EH (cell line): ENCODE measurements around the gene FLYWCH2.

Experiments
- DNase-seq: peaks from one replicate; pipeline ENCODE4 v3.0.0-alpha.2; 2015; ENCODE audit warnings: low read depth

The FLYWCH2 gene

DNA sequence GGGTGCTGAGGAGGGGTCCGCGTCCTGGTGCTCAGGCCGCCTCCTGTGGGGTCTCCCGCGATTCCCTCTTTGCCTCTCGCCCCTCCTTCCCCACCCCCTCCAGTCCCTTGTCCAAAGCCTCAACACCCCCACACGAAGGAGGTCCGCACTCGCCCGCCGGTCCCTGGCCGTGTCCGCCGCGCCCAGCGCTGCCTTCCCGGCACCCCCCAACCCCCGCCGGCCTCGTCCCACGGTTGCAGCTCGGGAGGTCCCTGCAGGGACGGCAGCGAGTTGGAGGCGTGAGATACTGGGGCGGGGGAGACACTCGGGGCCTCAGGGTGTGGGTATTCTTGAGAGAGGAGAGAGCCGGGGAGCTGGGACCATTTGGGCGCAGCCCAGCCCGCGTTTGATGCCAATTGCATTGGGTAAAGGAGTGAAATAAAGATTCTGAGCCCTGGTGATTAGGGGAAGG lies 468 bp downstream of the FLYWCH2 start:
- peak; percentile 28 for DNase-seq

DNA sequence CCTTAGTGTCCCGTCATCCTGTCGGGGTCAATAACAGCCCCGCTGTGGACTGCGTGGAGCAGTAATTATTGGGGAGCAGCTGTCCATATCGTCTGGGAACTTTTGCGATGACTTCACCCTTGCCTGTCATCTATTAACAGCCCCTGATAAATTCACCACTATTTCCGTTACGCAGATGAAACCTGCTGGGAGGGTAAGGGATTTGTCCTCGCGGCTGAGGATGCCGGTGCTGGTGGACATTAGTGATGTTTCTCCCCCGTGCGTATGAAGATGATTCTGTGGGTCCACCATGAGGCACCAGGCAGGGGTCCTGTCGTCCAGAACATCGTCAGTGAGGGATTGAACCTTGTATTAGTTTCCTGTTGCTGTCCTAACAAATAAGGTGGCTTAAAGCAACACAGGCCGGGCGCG lies 1.0 kb downstream of the FLYWCH2 start:
- peak; percentile 11 for DNase-seq

GRCh38 chr16:2894231-2894630 lies 11.2 kb downstream of the FLYWCH2 start:
- DNase-seq: no peak

- DNase-seq: peak; percentile 55
Measured at GRCh38 chr16:2895813-2896212, 12.8 kb downstream of the FLYWCH2 start.

- no peak for DNase-seq
Measured at GRCh38 chr16:2896480-2897010, 13.5 kb downstream of the FLYWCH2 start.

DNA sequence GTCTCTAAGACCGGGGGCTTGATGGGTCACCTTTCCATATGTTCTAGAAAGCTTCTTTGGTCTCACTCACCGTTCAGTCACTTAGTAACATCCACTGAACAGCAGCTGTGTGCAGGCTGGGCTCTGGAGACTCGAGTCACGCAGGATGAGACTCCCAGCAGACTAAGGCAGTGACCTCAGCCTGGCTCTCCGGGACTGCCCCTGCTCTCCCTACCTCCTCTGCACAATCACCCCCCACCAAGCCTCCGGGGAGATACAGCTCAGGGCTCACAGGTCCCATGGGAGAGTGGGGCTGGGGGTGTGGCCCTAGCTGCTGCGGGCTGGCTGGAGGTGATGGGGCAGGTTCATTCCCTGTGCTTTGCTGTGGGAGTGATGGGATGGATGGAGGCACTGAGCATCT lies 14.1 kb downstream of the FLYWCH2 start:
- DNase-seq: no peak

DNA sequence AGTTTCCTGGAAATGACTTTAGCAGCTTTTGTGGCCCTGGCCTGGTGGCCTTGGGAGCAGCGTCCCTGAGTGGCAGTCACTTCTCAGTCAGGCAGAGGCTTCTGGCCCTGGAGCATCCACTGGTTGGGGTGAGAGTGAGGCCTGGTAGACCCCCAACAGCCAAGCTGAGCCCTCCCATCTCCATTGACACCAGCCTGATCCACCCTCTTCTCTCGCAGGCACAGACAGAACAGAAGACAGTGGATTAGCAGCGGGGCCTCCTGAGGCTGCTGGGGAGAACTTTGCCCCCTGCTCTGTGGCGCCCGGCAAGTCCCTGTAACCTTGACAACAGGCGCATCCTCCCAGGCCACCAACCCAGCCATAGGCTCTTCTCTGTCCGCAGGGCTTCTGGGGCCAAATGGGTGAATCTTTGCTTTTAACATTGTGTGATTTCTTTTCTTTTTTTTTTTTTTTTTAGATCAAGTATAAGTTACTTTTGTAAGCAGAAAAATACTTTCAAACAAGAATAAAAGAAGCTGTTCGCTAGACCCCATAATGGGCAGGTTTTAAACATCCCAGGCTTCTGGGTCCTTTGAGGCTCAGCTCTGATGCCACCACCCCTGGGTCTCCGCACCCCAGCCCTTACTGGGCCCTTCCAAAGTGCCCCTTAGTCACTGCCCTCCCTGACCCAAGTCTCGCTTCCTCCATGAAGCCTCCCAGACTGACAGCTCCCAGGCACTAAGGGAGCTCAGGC lies 16.0 kb downstream of the FLYWCH2 start:
- no peak for DNase-seq

DNA sequence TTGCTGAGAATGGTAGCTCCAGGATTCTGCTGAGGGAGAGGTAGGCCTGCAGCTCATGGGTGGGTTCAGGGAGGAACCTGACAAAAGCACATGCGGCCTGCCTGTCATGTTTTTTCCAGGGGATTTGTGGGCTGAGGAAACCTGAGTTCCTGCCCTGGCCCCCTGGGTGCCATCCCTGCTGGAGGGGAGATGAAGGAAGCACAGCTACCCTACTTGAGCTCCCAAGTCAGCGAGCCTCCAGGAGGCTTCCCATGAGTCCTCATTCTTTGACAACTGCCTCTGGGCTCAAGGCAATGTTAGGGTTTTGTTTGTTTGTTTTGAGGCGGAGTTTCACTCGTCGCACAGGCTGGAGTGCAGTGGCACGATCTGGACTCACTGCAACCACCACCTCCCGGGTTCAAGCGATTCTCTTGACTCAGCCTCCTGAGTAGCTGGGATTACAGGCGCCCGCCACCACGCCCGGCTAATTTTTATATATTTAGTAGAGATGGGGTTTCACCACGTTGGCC lies 16.6 kb downstream of the FLYWCH2 start:
- DNase-seq: no peak

DNA sequence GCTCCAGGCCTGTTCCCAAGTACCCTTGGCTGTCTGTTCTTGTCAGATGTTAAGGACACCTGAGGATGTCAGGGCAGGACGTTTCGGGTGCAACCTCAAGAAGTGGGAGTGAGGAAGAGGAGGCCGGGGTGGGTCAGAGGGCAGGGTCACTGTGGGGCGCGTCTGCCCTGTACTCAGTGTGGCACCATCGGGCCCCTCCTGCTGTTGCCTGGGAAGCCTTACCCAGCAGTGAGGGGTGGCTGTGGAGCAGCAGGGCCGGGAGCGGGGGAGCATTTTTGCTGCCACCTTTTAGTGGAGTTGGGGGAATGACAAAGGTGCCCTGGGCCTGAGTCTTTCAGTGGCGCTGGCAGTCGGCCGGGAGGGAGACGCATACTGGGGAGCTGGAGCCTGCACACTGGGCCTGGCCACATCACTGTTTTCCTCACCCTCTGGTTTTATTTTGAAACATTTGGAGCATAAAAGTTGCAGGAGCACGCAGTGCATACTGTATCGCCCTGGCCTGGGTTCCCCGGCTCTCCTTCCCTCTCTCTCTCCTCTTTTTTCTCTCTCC lies 17.6 kb downstream of the FLYWCH2 start:
- no peak for DNase-seq

- no peak for DNase-seq
Measured at GRCh38 chr16:2902337-2903130, 19.5 kb downstream of the FLYWCH2 start.

DNA sequence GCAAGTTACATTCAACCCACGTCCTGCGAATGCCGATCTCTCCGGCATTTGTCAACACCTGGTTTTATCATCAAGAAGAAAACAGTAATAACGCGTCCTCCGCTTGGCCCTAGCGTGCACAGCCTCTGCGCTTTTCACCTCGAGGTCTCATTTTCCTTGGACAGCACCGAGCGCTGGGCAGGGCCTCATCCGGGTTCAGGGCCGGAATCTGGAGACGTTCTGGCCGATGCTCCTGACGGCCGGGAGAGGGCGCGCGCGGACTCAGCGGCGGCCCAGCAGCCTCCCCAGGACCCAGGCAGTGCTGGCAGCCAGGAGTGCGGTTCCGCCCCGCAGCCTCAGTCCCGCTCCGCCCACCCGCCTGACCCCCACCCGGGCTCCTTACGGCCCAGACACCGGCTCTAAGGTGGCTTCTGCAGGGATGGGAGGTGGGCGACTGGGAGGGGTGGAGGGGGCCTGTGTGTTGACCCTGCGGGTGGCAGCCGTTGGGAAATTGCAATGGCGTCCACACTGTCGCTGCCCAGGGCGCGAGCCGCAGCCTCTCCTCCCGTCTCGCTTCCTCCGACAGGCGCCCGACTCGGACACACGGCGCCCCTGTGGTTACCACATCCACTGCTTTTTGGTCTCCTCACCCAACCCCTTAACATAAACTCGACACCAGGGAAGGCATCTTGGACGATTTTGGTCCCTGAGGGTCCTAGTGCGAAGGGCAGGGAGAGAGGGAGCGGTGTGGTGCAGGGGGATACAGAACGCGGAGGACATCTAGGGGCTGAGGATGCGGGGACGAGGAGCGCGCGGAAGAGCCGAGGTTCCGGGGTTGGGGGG lies 21.3 kb downstream of the FLYWCH2 start:
- peak; percentile 88 for DNase-seq

DNA sequence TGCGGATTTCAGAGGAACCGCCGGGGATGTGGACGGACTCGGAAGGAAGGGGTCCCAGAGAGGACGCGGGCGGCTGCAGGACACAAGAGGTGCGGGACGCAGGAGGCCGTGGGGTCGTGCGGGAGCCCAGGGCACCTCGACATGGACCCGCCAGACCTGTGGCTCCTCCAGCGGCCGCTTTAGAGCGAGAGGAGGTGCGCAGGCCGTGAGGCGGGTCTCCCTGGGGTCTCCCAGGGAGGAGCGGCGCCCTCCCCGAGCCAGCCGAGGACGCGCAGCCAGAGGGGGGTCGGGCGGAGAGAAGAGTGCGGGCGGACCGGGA lies 21.9 kb downstream of the FLYWCH2 start:
- DNase-seq: no peak

GRCh38 chr16:2905241-2905987 lies 22.4 kb downstream of the FLYWCH2 start:
- DNase-seq: peak; percentile 100

GRCh38 chr16:2905988-2906387 lies 23.0 kb downstream of the FLYWCH2 start:
- no peak for DNase-seq

DNA sequence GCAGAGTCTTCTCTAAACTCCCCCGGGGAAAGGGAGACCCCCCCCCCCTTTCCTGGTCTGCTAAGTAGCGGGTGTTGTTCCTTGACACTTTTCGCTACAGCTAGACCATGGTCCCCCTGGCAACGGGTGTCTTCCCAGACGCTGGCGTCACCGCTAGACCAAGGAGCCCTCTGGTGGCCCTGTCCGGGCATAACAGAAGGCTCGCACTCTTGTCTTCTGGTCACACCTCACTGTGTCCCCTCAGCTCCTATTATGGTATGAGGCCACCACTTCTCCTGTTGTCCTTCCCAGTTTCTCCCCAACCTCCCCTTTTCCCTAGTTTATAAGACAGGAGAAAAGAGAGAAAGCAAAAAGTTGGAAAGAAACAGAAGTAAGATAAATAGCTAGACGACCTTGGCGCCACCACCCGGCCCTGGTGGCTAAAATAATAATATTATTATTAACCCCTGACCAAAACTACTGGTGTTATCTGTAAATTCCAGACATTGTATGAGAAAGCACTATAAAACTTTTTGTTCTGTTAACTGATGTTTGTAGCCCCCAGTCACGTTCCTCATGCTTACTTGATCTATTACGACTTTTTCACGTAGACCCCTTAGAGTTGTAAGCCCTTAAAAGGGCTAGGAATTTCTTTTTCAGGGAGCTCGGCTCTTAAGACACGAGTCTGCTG lies 24.2 kb downstream of the FLYWCH2 start:
- peak; percentile 64 for DNase-seq

DNA sequence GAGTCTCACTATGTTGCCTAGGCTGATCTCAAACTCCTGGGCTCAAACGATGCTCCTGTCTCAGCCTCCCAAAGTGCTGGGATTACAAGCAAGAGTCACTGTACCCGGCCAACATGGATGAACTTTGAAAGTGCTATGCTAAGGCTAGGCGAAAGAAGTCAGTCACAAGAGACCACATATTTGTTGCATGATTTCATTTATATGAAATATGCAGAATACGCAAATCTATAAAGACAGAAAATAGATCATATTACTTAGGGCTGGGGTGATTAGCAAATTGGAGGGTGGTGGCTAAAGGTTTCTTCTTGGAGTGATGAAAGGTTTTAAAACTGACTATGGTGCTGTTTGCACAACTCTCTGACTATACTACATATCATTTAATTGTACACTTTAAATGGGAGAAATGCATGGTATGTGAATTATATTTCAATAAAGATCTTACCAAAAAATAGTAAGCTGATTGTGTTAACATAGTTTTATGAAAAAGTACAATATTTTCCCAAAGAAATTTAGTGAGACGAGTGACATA lies 27.5 kb downstream of the FLYWCH2 start:
- DNase-seq: peak; percentile 15

- peak; percentile 97 for DNase-seq
Measured at GRCh38 chr16:2911638-2912329, 28.8 kb downstream of the FLYWCH2 start, which contains the start of gene FLYWCH1. Gene FLYWCH1 (plus strand): TSS chr16:2911931. CDS start chr16:2929686, 17,755 bp downstream.

DNA sequence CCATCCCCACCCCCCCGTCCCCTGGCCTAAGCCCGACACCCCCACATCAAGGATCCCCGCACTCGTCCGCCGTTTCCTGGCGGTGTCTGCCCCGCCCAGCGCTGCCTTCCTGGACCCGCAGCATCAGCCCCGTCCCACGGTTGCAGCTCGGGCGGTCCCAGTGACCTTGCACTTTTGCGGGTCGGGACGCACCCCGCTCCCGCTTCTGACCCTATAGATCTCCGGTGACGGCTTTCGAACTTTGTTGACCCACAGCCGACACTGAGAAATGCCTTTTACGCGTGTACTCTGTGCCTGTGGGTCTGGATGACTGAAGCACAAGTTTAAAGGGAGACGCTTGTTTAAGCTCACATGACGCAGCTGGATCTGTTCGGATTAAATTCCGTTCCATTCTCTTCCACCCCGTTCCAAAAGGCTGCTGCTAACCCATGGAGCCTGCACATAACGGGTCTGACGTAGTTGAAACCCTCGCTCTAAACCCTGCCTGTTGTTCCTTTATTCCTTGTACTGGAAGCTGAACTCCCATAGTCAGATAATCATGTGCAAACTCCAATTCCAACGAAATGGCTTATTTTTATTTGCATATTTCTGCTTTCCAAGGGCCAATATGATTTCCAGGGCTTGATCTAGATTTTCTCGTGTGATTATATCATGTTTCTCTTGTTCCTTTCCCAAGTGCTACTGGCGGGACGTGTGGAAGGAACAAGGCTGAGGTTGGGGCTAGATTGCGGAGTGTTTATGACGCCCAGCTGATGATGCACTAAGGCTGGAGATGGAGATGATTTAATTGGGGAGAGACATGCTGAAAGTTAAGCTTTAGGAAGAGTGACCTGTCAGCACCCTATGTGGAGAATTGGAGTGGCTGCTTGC lies 29.6 kb downstream of the FLYWCH2 start:
- DNase-seq: peak; percentile 72

DNA sequence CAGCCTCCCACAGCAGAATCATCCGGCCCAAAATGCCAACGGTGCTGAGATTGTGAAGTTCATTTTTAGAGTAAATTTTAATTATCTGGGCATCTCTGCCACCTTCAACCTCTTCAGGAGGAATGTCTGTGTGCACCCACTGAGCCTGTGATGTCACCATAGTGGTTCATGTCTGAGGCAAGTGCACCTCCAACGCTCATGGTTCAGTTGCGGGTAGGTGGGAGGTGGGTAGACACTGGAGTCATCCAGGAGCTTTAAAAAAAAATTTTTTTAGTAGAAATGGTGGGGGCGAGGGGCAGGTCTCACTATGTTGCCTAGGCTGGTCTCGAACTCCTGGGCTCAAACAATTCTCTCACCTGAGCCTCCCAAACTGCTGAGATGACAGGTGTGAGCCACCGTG lies 30.6 kb downstream of the FLYWCH2 start:
- no peak for DNase-seq
